HepG2 (cell line): ENCODE data around the gene PBX4. TPM values are rescaled to one million over a fixed set of nuclear protein-coding genes. Genes with fewer than 3 reads are reported as not detected.

Experiments
- ATAC-seq: fragments of 200-7000 bp; cut with Tn5 transposase; 3 replicates; pipeline ENCODE4 v1.9.1; 2020; ENCODE audit warnings: mild to moderate bottlenecking, moderate library complexity
- BruUV-seq: library from RNA; stranded (reverse); fragments of 400-500 nt; replicated peaks from 2 replicates; lab custom pipeline; 2021; lab: Mats Ljungman, UMichigan
- CTCF ChIA-PET: fragments of 300-600 bp; formaldehyde crosslinking; extraction: SDS; loops from one replicate; lab custom pipeline; 2021; ENCODE audit warnings: low total read pairs, inconsistent platforms, low intra/inter-chr PET ratio; lab: Yijun Ruan, JAX
- POLR2A ChIA-PET: fragments of 350-600 bp; sonication (Branson Sonifier 250); formaldehyde crosslinking; loops from one replicate; lab custom pipeline; 2020; ENCODE audit warnings: antibody characterized with exemption, inconsistent platforms; lab: Yijun Ruan, JAX
- DNase-seq: peaks from one replicate; pipeline ENCODE4 v3.0.0-alpha.2; 2015; ENCODE audit warnings: low spot score
- FAIRE-seq: peaks from 3 replicates; lab custom pipeline; 2011; peaks lifted over from hg19 to GRCh38; lab: Jason Lieb, UNC
- H2AFZ ChIP-seq: one replicate; pipeline ENCODE4 v1.6.1; 2011; ENCODE audit warnings: low read length, inconsistent platforms
- H3K27ac ChIP-seq: fragments of 300-600 bp; 3 replicates; pipeline ENCODE4 v1.8.0; 2011; ENCODE audit warnings: mixed run types, mild to moderate bottlenecking, mixed read lengths, low read length, inconsistent platforms; ENCODE audit not compliant: insufficient read depth; ENCODE audit errors: extremely low read length
- H3K27me3 ChIP-seq, 2 experiments: fragments of 200-600 bp in 1 of 2; 2 replicates in 1 of 2; 3 replicates in 1 of 2; pipeline versions ENCODE4 v1.6.0 to v1.8.0; 2011; ENCODE audit warnings: low read length in 2 of 2, mild to moderate bottlenecking in 2 of 2, moderate library complexity in 2 of 2, inconsistent platforms in 1 of 2; ENCODE audit not compliant: insufficient read depth in 2 of 2, control insufficient read depth in 1 of 2
- H3K36me3 ChIP-seq, 2 experiments: fragments of 200-600 bp in 1 of 2; replicated peaks in 1 of 2; 2 replicates in 1 of 2; 3 replicates in 1 of 2; pipeline versions ENCODE4 v1.5.1 to v1.8.0; 2011; ENCODE audit warnings: low read length in 2 of 2, inconsistent platforms in 1 of 2; ENCODE audit not compliant: insufficient read depth in 2 of 2, control insufficient read depth in 1 of 2
- H3K4me1 ChIP-seq: 2 replicates; pipeline ENCODE4 v1.5.1; 2012; ENCODE audit warnings: low read length, inconsistent platforms; ENCODE audit not compliant: insufficient read depth
- H3K4me2 ChIP-seq: 2 replicates; pipeline ENCODE4 v1.6.0; 2011; ENCODE audit warnings: low read depth, low read length, inconsistent platforms
- H3K4me3 ChIP-seq, 3 experiments: fragments of 200-600 bp in 1 of 3; sonication (generic), shearing (Covaris generic) in 1 of 3; replicated peaks in 1 of 3; 2 replicates each; pipeline ENCODE4 v1.5.1; 2011 to 2016; ENCODE audit warnings: low read length in 3 of 3, inconsistent platforms in 2 of 3, low read depth in 2 of 3, mild to moderate bottlenecking in 2 of 3, control low read depth in 1 of 3, mixed read lengths in 1 of 3; ENCODE audit not compliant: insufficient read depth in 1 of 3
- H3K79me2 ChIP-seq: one replicate; pipeline ENCODE4 v1.6.1; 2011; ENCODE audit warnings: low read length, inconsistent platforms; ENCODE audit not compliant: insufficient read depth
- H3K9ac ChIP-seq: 2 replicates; pipeline ENCODE4 v1.6.0; 2011; ENCODE audit warnings: mild to moderate bottlenecking, low read depth, low read length, inconsistent platforms; ENCODE audit not compliant: insufficient read depth
- H3K9me3 ChIP-seq: 2 replicates; pipeline ENCODE4 v1.5.1; 2012; ENCODE audit warnings: mild to moderate bottlenecking, low read length
- H4K20me1 ChIP-seq: 2 replicates; pipeline ENCODE4 v1.6.0; 2011; ENCODE audit warnings: inconsistent platforms, mild to moderate bottlenecking, low read length, moderate library complexity; ENCODE audit not compliant: insufficient read depth
- AHR ChIP-seq: IDR thresholded peaks from 2 replicates; pipeline ENCODE4 v1.6.1; 2018; ENCODE audit warnings: missing genetic modification reagents, missing compliant biosample characterization
- ATM ChIP-seq: fragments of 450-650 bp; IDR thresholded peaks from 2 replicates; pipeline ENCODE4 v1.7.1; 2017; ENCODE audit warnings: mild to moderate bottlenecking, borderline replicate concordance
- FOSL2 ChIP-seq: sonication (generic); formaldehyde crosslinking; IDR thresholded peaks from 2 replicates; pipeline ENCODE4 v1.4.0; 2020; ENCODE audit warnings: missing genetic modification reagents
- SP140L ChIP-seq: sonication (generic); formaldehyde crosslinking; IDR thresholded peaks from 2 replicates; pipeline ENCODE4 v1.4.0; 2020; ENCODE audit warnings: missing genetic modification reagents, borderline replicate concordance
- ZBTB38 ChIP-seq: sonication (generic); formaldehyde crosslinking; IDR thresholded peaks from 2 replicates; pipeline ENCODE4 v1.5.1; 2020; ENCODE audit warnings: mild to moderate bottlenecking, missing genetic modification reagents
- ZFAT ChIP-seq: sonication (generic); formaldehyde crosslinking; conservative IDR thresholded peaks from 2 replicates; pipeline ENCODE4 v1.8.1; 2023; ENCODE audit warnings: missing genetic modification reagents, inconsistent platforms
- WGBS: methylation state at CpG from one replicate; pipeline ENCODE4 v1.1.6; 2017; ENCODE audit warnings: low lambda C conversion rate; 5-methylcytosine and 5-hydroxymethylcytosine counted together
- in situ Hi-C: cut with HindIII; loops from 2 replicates; pipeline ENCODE4 v1.10.0; 2017; ENCODE audit warnings: low pct_unique_long_range_greater_than_20kb; ENCODE audit not compliant: extremely low pct_ligation_motif_present
- intact Hi-C: fragments of 100-400 bp; cut with micrococcal nuclease; formaldehyde crosslinking; loops from one replicate; pipeline ENCODE4 v1.10.0; 2022; ENCODE audit not compliant: unreplicated experiment
- polyA plus RNA-seq, 8 experiments: library from polyadenylated mRNA; depleted of rRNA in 3 of 8; stranded (reverse) in 7 of 8; unstranded in 1 of 8; fragments of >200 nt; fragmentation: Illumina TruSeq in 4 of 8; extraction: Trizol in 4 of 8; gene quantifications; 2 replicates each; pipeline versions ENCODE4 v1.2.1 to v1.2.3, GENCODE V29; 2011 to 2016; ENCODE audit warnings: low read depth in 4 of 8, missing spikeins in 1 of 8, mixed read lengths in 1 of 8; ENCODE audit not compliant: insufficient read depth in 1 of 8
- total RNA-seq, 5 experiments: library from RNA; depleted of rRNA; stranded (reverse); fragments of >200 nt; fragmentation: Illumina TruSeq; extraction: Trizol; gene quantifications; 2 replicates each; pipeline ENCODE4 v1.2.3, GENCODE V29; 2016; ENCODE audit warnings: low read depth in 1 of 5
- TF ChIP-seq, protein P1 (sequence below): IDR thresholded peaks from 2 replicates; pipeline ENCODE4 v1.6.1; 2016; ENCODE audit warnings: low read depth, missing genetic modification reagents, missing compliant biosample characterization
- TF ChIP-seq, protein P2 (sequence below): sonication (generic); formaldehyde crosslinking; IDR thresholded peaks from 2 replicates; pipeline ENCODE4 v1.4.0; 2020; ENCODE audit warnings: missing genetic modification reagents, mild to moderate bottlenecking, borderline replicate concordance
- TF ChIP-seq, protein P3 (sequence below): sonication (generic); formaldehyde crosslinking; IDR thresholded peaks from 2 replicates; pipeline ENCODE4 v1.8.0; 2022; ENCODE audit warnings: mild to moderate bottlenecking, missing genetic modification reagents
- TF ChIP-seq, protein P4 (sequence below): sonication (generic); formaldehyde crosslinking; IDR thresholded peaks from 2 replicates; pipeline ENCODE4 v1.8.1; 2022; ENCODE audit warnings: low read depth, mild to moderate bottlenecking, missing genetic modification reagents

PBX4 gene
- total and polyA plus RNA-seq, 2 of the 13 experiments (the other 11 are each of a cell fraction or from before 2014, with no cell fraction given) = not detected

DNA sequence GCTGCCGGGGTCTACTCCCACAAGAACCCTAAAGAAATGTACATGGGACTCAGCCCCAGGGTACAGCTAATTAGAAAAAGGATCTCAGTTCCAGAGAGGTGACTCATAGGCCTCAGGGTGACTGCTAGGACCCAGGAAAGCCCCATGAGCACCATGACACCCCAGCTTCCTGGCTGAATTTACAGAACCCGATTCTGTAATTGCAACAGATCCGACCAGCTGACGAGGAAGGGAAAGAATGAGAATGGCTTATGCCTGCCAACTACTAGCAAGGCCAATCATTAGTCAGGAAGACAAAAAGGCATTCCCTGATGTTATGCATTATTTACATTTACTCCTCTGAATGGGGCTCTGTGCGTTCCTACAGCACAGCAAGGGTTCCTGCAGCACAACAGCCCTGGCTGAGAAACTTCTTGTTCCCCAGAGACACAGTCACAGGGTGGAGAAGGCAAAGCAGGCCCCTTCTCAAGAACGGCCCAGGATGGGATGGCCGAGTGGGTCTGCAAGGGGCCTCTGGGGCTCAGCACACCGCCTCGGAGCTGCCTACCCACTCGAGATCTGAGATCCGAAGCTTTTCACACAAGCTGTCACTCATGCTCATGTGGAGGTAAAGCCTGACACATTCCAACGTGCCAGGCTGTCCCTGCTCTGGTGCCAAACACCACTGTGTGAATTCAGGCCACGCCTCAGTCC lies 27.2 kb downstream of the PBX4 start (continued):
- TF ChIP-seq, protein P1, sequence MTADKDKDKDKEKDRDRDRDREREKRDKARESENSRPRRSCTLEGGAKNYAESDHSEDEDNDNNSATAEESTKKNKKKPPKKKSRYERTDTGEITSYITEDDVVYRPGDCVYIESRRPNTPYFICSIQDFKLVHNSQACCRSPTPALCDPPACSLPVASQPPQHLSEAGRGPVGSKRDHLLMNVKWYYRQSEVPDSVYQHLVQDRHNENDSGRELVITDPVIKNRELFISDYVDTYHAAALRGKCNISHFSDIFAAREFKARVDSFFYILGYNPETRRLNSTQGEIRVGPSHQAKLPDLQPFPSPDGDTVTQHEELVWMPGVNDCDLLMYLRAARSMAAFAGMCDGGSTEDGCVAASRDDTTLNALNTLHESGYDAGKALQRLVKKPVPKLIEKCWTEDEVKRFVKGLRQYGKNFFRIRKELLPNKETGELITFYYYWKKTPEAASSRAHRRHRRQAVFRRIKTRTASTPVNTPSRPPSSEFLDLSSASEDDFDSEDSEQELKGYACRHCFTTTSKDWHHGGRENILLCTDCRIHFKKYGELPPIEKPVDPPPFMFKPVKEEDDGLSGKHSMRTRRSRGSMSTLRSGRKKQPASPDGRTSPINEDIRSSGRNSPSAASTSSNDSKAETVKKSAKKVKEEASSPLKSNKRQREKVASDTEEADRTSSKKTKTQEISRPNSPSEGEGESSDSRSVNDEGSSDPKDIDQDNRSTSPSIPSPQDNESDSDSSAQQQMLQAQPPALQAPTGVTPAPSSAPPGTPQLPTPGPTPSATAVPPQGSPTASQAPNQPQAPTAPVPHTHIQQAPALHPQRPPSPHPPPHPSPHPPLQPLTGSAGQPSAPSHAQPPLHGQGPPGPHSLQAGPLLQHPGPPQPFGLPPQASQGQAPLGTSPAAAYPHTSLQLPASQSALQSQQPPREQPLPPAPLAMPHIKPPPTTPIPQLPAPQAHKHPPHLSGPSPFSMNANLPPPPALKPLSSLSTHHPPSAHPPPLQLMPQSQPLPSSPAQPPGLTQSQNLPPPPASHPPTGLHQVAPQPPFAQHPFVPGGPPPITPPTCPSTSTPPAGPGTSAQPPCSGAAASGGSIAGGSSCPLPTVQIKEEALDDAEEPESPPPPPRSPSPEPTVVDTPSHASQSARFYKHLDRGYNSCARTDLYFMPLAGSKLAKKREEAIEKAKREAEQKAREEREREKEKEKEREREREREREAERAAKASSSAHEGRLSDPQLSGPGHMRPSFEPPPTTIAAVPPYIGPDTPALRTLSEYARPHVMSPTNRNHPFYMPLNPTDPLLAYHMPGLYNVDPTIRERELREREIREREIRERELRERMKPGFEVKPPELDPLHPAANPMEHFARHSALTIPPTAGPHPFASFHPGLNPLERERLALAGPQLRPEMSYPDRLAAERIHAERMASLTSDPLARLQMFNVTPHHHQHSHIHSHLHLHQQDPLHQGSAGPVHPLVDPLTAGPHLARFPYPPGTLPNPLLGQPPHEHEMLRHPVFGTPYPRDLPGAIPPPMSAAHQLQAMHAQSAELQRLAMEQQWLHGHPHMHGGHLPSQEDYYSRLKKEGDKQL (CRISPR knock-in tag) = no peak
- no peak for TF ChIP-seq ATM
- TF ChIP-seq FOSL2 (CRISPR knock-in tag) = peak; percentile 32; the same call in 1 of the 2 replicates
- TF ChIP-seq, protein P2, sequence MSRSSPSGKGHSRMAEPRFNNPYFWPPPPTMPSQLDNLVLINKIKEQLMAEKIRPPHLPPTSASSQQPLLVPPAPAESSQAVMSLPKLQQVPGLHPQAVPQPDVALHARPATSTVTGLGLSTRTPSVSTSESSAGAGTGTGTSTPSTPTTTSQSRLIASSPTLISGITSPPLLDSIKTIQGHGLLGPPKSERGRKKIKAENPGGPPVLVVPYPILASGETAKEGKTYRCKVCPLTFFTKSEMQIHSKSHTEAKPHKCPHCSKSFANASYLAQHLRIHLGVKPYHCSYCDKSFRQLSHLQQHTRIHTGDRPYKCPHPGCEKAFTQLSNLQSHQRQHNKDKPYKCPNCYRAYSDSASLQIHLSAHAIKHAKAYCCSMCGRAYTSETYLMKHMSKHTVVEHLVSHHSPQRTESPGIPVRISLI (CRISPR knock-in tag) = no peak

DNA sequence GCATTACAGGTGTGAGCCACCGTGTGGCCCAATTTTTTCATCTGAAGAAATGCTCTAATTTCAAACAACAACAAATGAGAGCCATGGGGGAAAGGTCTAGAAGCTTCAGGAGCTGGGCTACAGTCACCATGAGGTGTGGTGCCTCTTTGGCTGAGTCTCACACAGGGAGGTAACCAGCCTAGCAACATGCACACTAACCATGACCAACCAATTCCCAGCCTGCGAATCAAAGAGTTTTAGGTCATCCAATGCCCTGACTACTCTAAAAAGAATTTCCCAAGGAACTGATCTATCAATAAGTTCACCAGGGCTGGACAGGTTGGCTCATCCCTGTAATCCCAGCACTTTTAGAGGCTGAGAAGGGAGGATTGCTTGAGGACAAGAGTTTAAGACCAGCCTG lies 29.9 kb downstream of the PBX4 start:
- WGBS = 39% methylated on average over 2 of the region's 2 CpGs
- CTCF ChIA-PET = no interaction called here
- no peaks in the 10 kb centered on the region for H3K9me3 ChIP-seq
- no peaks in the 10 kb centered on the region for H3K79me2 ChIP-seq
- intact Hi-C loops = no loop called here
- H3K4me1 ChIP-seq = no peaks in the 10 kb centered on the region
- H3K9ac ChIP-seq = no peak overlapping the region
- no peaks in the 10 kb centered on the region for H4K20me1 ChIP-seq
- FAIRE-seq = no peak
- H2AFZ ChIP-seq = no peak overlapping the region
- peaks cover 0 to 7% of the 10 kb centered on the region in 2 experiments; a peak in 2 of 5 replicates for H3K27me3 ChIP-seq
- DNase-seq = no peak
- in situ Hi-C loops = no loop called here
- no peaks in the 10 kb centered on the region for H3K36me3 ChIP-seq
- no peak for ATAC-seq
- POLR2A ChIA-PET = no interaction called here
- H3K4me2 ChIP-seq = no peak overlapping the region
- H3K4me3 ChIP-seq = no peak overlapping the region
- no TSS peak for BruUV-seq
- no peak overlapping the region for H3K27ac ChIP-seq
- TF ChIP-seq, protein P3, sequence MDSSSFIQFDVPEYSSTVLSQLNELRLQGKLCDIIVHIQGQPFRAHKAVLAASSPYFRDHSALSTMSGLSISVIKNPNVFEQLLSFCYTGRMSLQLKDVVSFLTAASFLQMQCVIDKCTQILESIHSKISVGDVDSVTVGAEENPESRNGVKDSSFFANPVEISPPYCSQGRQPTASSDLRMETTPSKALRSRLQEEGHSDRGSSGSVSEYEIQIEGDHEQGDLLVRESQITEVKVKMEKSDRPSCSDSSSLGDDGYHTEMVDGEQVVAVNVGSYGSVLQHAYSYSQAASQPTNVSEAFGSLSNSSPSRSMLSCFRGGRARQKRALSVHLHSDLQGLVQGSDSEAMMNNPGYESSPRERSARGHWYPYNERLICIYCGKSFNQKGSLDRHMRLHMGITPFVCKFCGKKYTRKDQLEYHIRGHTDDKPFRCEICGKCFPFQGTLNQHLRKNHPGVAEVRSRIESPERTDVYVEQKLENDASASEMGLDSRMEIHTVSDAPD (CRISPR knock-in tag) = no peak
- TF ChIP-seq ZBTB38 (CRISPR knock-in tag) (no peak), ZFAT (CRISPR knock-in tag) (no peak), AHR (no peak), SP140L (no peak)
- TF ChIP-seq, protein P4, sequence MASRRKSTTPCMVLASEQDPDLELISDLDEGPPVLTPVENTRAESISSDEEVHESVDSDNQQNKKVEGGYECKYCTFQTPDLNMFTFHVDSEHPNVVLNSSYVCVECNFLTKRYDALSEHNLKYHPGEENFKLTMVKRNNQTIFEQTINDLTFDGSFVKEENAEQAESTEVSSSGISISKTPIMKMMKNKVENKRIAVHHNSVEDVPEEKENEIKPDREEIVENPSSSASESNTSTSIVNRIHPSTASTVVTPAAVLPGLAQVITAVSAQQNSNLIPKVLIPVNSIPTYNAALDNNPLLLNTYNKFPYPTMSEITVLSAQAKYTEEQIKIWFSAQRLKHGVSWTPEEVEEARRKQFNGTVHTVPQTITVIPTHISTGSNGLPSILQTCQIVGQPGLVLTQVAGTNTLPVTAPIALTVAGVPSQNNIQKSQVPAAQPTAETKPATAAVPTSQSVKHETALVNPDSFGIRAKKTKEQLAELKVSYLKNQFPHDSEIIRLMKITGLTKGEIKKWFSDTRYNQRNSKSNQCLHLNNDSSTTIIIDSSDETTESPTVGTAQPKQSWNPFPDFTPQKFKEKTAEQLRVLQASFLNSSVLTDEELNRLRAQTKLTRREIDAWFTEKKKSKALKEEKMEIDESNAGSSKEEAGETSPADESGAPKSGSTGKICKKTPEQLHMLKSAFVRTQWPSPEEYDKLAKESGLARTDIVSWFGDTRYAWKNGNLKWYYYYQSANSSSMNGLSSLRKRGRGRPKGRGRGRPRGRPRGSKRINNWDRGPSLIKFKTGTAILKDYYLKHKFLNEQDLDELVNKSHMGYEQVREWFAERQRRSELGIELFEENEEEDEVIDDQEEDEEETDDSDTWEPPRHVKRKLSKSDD (CRISPR knock-in tag) = no peak
